ENCODE results near the gene C1QTNF2.

DNA sequence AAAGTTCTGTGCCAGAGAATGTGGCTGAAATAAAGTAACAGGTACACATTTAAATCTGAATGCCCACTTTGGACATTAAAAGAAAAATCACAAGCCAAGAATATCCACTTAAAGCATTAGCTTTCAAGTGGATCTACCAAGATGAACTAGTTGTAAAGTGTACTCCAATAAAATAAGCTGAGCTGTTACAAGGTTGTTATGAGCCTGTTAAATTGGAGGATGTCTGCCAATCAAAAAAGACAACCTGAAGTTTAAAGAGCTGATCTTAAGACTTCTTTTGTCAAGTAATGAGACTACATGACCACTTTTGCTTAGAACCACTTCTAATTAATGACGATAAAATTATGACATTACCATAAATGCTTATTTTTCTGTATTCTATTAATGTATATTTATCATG is 27.1 kb upstream of the C1QTNF2 start:
- TF ChIP-seq, protein P1, sequence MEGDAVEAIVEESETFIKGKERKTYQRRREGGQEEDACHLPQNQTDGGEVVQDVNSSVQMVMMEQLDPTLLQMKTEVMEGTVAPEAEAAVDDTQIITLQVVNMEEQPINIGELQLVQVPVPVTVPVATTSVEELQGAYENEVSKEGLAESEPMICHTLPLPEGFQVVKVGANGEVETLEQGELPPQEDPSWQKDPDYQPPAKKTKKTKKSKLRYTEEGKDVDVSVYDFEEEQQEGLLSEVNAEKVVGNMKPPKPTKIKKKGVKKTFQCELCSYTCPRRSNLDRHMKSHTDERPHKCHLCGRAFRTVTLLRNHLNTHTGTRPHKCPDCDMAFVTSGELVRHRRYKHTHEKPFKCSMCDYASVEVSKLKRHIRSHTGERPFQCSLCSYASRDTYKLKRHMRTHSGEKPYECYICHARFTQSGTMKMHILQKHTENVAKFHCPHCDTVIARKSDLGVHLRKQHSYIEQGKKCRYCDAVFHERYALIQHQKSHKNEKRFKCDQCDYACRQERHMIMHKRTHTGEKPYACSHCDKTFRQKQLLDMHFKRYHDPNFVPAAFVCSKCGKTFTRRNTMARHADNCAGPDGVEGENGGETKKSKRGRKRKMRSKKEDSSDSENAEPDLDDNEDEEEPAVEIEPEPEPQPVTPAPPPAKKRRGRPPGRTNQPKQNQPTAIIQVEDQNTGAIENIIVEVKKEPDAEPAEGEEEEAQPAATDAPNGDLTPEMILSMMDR (IDR thresholded peaks at IDR 0.05) = no peak
- no peak for TF ChIP-seq POLR2A (IDR thresholded peaks at IDR 0.05)
